ENCODE measurements around the gene METTL13. TPM values are rescaled to one million over a fixed set of nuclear protein-coding genes. Genes with fewer than 3 reads are reported as not detected.

METTL13 gene
- polyA plus RNA-seq, 3 donors, result 8.8 to 18.5 (median 16.0) TPM

GRCh38 chr1:171753685-171754352 is 27.6 kb upstream of the METTL13 start:
- no peak overlapping the region for H3K27ac Mint-ChIP-seq
- Histone ChIP-seq H4K20me1 (ENCODE audit: insufficient read depth, low read length) (no peaks in the 10 kb centered on the region), H3K27ac (ENCODE audit: low read depth in 1 of 2, low read length in 2 of 2) (no peak overlapping the region), H3K4me1 (ENCODE audit: control insufficient read depth in 1 of 2, insufficient read depth in 2 of 2, low read length in 2 of 2) (peaks cover 0 to 15% of the 10 kb centered on the region in 2 donors), H3K79me2 (ENCODE audit: insufficient read depth, low read length) (no peaks in the 10 kb centered on the region), H3K4me3 (replicated peaks in 1 of 3; ENCODE audit: low read depth in 2 of 3, low read length in 3 of 3) (no peak overlapping the region), H3K9ac (ENCODE audit: insufficient read depth, low read length, poor library complexity, severe bottlenecking) (no peak overlapping the region), H3K27me3 (ENCODE audit: control insufficient read depth in 2 of 2, insufficient read depth in 2 of 2, low read length in 2 of 2) (no peaks in the 10 kb centered on the region), H3K4me2 (replicated peaks; ENCODE audit: extremely low read depth, low read length, poor library complexity, severe bottlenecking) (no peak overlapping the region), H3K9me3 (replicated peaks in 1 of 2; ENCODE audit: control insufficient read depth in 1 of 2, insufficient read depth in 1 of 2, low read length in 2 of 2) (no peaks in the 10 kb centered on the region), H3K36me3 (replicated peaks in 1 of 2; ENCODE audit: control insufficient read depth in 1 of 2, insufficient read depth in 2 of 2, low read length in 2 of 2) (no peaks in the 10 kb centered on the region), H2AFZ (ENCODE audit: insufficient read depth, low read depth, low read length, poor library complexity, severe bottlenecking) (no peak overlapping the region)
- peaks cover 15% of the 10 kb centered on the region for H3K4me1 Mint-ChIP-seq
- TF ChIP-seq, protein P1, sequence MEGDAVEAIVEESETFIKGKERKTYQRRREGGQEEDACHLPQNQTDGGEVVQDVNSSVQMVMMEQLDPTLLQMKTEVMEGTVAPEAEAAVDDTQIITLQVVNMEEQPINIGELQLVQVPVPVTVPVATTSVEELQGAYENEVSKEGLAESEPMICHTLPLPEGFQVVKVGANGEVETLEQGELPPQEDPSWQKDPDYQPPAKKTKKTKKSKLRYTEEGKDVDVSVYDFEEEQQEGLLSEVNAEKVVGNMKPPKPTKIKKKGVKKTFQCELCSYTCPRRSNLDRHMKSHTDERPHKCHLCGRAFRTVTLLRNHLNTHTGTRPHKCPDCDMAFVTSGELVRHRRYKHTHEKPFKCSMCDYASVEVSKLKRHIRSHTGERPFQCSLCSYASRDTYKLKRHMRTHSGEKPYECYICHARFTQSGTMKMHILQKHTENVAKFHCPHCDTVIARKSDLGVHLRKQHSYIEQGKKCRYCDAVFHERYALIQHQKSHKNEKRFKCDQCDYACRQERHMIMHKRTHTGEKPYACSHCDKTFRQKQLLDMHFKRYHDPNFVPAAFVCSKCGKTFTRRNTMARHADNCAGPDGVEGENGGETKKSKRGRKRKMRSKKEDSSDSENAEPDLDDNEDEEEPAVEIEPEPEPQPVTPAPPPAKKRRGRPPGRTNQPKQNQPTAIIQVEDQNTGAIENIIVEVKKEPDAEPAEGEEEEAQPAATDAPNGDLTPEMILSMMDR (IDR thresholded peaks at IDR 0.05), result no peak
- DNase-seq, result no peak
- no peak overlapping the region for H3K4me3 Mint-ChIP-seq
- H3K36me3 Mint-ChIP-seq, result no peaks in the 10 kb centered on the region
- H3K9me3 Mint-ChIP-seq, result peaks cover 0 to 6% (median 2%) of the 10 kb centered on the region in 7 donors
- WGBS (ENCODE audit: insufficient coverage), result 67% methylated on average over 2 of the region's 4 CpGs
- intact Hi-C loops (cut with micrococcal nuclease), result no loop called here
- H3K27me3 Mint-ChIP-seq (ENCODE audit: low read depth in 3 of 3), result peaks cover 1 to 2% (median 2%) of the 10 kb centered on the region in 3 donors

GRCh38 chr1:171754353-171754705 is 27.1 kb upstream of the METTL13 start:
- Histone ChIP-seq H3K4me3 (replicated peaks in 1 of 3; ENCODE audit: low read depth in 2 of 3, low read length in 3 of 3) (no peak overlapping the region), H4K20me1 (ENCODE audit: insufficient read depth, low read length) (no peaks in the 10 kb centered on the region), H3K27me3 (ENCODE audit: control insufficient read depth in 2 of 2, insufficient read depth in 2 of 2, low read length in 2 of 2) (no peaks in the 10 kb centered on the region), H3K9me3 (replicated peaks in 1 of 2; ENCODE audit: control insufficient read depth in 1 of 2, insufficient read depth in 1 of 2, low read length in 2 of 2) (no peaks in the 10 kb centered on the region), H3K4me1 (ENCODE audit: control insufficient read depth in 1 of 2, insufficient read depth in 2 of 2, low read length in 2 of 2) (peaks cover 0 to 15% of the 10 kb centered on the region in 2 donors), H2AFZ (ENCODE audit: insufficient read depth, low read depth, low read length, poor library complexity, severe bottlenecking) (no peak overlapping the region), H3K36me3 (replicated peaks in 1 of 2; ENCODE audit: control insufficient read depth in 1 of 2, insufficient read depth in 2 of 2, low read length in 2 of 2) (no peaks in the 10 kb centered on the region), H3K4me2 (replicated peaks; ENCODE audit: extremely low read depth, low read length, poor library complexity, severe bottlenecking) (no peak overlapping the region), H3K27ac (ENCODE audit: low read depth in 1 of 2, low read length in 2 of 2) (no peak overlapping the region), H3K9ac (ENCODE audit: insufficient read depth, low read length, poor library complexity, severe bottlenecking) (no peak overlapping the region), H3K79me2 (ENCODE audit: insufficient read depth, low read length) (no peaks in the 10 kb centered on the region)
- Mint-ChIP-seq H3K36me3 (no peaks in the 10 kb centered on the region), H3K4me3 (no peak overlapping the region), H3K9me3 (peaks cover 0 to 6% (median 2%) of the 10 kb centered on the region in 7 donors), H3K27me3 (ENCODE audit: low read depth in 3 of 3) (peaks cover 1 to 2% (median 2%) of the 10 kb centered on the region in 3 donors), H3K27ac (no peak overlapping the region), H3K4me1 (peaks cover 15% of the 10 kb centered on the region)
- TF ChIP-seq, protein P1 (IDR thresholded peaks at IDR 0.05), result no peak
- no CpG with 5 or more reads among the region's 4 CpGs for WGBS (ENCODE audit: insufficient coverage)
- intact Hi-C loops (cut with micrococcal nuclease), result no loop called here
- DNase-seq, result no peak

Data from CD14-positive monocyte (primary cell).